Activated T-cell treated with anti-CD3 and anti-CD28 coated beads for 24 hours (primary cell): Measurements from ENCODE around the gene GREB1L.
"Not testable (repeated sequence)": the region's sequence is repeated elsewhere in the genome, so short reads cannot be mapped to it uniquely, and the experiment has no call there.

Experiments used
- DNase-seq: peaks from one replicate; pipeline ENCODE4 v3.0.0-alpha.2; 2020; ENCODE audit warnings: low read depth

GREB1L gene

GRCh38 chr18:21306368-21306767, 64.3 kb downstream of the GREB1L start:
- DNase-seq: no peak

GRCh38 chr18:21307578-21307977, 65.5 kb downstream of the GREB1L start:
- no peak for DNase-seq

- DNase-seq: no peak
Measured at GRCh38 chr18:21309248-21309647, 67.2 kb downstream of the GREB1L start.

- DNase-seq: not testable (repeated sequence)
Measured at GRCh38 chr18:21311980-21312379, 69.9 kb downstream of the GREB1L start.

- no peak for DNase-seq
Measured at GRCh38 chr18:21313576-21313975, 71.5 kb downstream of the GREB1L start.

GRCh38 chr18:21314724-21315123, 72.7 kb downstream of the GREB1L start:
- DNase-seq: no peak

GRCh38 chr18:21315126-21315525, 73.1 kb downstream of the GREB1L start:
- not testable (repeated sequence) for DNase-seq

GRCh38 chr18:21315741-21316197, 73.7 kb downstream of the GREB1L start:
- no peak for DNase-seq

- no peak for DNase-seq
Measured at GRCh38 chr18:21316296-21316695, 74.3 kb downstream of the GREB1L start.

GRCh38 chr18:21321711-21322110, 79.7 kb downstream of the GREB1L start:
- DNase-seq: no peak

- DNase-seq: no peak
Measured at GRCh38 chr18:21327101-21327500, 85.1 kb downstream of the GREB1L start.

- no peak for DNase-seq
Measured at GRCh38 chr18:21330122-21330701, 88.2 kb downstream of the GREB1L start.

- DNase-seq: no peak
Measured at GRCh38 chr18:21331065-21331464, 89.0 kb downstream of the GREB1L start.

- DNase-seq: no peak
Measured at GRCh38 chr18:21335927-21336488, 94.0 kb downstream of the GREB1L start.

GRCh38 chr18:21336846-21337245, 94.8 kb downstream of the GREB1L start:
- DNase-seq: no peak

GRCh38 chr18:21341141-21341540, 99.1 kb downstream of the GREB1L start:
- DNase-seq: no peak

GRCh38 chr18:21342372-21342771, 100.3 kb downstream of the GREB1L start:
- no peak for DNase-seq

GRCh38 chr18:21344860-21345259, 102.8 kb downstream of the GREB1L start:
- DNase-seq: no peak

GRCh38 chr18:21345840-21346239, 103.8 kb downstream of the GREB1L start:
- no peak for DNase-seq

- DNase-seq: no peak
Measured at GRCh38 chr18:21359746-21360145, 117.7 kb downstream of the GREB1L start.

- DNase-seq: no peak
Measured at GRCh38 chr18:21361307-21361880, 119.4 kb downstream of the GREB1L start.

- DNase-seq: no peak
Measured at GRCh38 chr18:21362831-21363230, 120.8 kb downstream of the GREB1L start.

GRCh38 chr18:21363348-21363747, 121.3 kb downstream of the GREB1L start:
- no peak for DNase-seq

GRCh38 chr18:21364471-21364870, 122.4 kb downstream of the GREB1L start:
- no peak for DNase-seq
